Kidney epithelial cell (primary cell): ENCODE data around the gene FDXR. TPM values are rescaled to one million over a fixed set of nuclear protein-coding genes. Genes with fewer than 3 reads are reported as not detected.

Experiments used
- DNase-seq: peaks from one replicate; pipeline ENCODE4 v3.0.0-alpha.2; 2010; ENCODE audit warnings: low read depth
- H3K27me3 ChIP-seq: 2 replicates; pipeline ENCODE4 v1.6.0; 2011; ENCODE audit warnings: low read length; ENCODE audit not compliant: control insufficient read depth, insufficient read depth
- H3K36me3 ChIP-seq: 2 replicates; pipeline ENCODE4 v1.5.1; 2011; ENCODE audit warnings: low read length; ENCODE audit not compliant: control insufficient read depth, insufficient read depth
- H3K4me3 ChIP-seq: 2 replicates; pipeline ENCODE4 v1.5.1; 2011; ENCODE audit warnings: low read depth, mild to moderate bottlenecking, control low read depth, low read length
- total RNA-seq: library from RNA; depleted of rRNA; stranded (reverse); fragments of >200 nt; gene quantifications from 2 replicates; pipeline ENCODE4 v1.2.3, GENCODE V29; 2015
- TF ChIP-seq, protein P1 (sequence below): IDR thresholded peaks from 2 replicates; pipeline ENCODE4 v1.5.1; 2011; ENCODE audit warnings: mild to moderate bottlenecking, moderate library complexity, low read length, control low read depth, inconsistent platforms; ENCODE audit not compliant: insufficient read depth, poor library complexity, severe bottlenecking

The FDXR gene
- total RNA-seq, 1 donor from 2014 or later: 34.0 TPM

GRCh38 chr17:74865504-74866197 is 7.1 kb downstream of the FDXR start:
- no peak for DNase-seq
- TF ChIP-seq, protein P1, sequence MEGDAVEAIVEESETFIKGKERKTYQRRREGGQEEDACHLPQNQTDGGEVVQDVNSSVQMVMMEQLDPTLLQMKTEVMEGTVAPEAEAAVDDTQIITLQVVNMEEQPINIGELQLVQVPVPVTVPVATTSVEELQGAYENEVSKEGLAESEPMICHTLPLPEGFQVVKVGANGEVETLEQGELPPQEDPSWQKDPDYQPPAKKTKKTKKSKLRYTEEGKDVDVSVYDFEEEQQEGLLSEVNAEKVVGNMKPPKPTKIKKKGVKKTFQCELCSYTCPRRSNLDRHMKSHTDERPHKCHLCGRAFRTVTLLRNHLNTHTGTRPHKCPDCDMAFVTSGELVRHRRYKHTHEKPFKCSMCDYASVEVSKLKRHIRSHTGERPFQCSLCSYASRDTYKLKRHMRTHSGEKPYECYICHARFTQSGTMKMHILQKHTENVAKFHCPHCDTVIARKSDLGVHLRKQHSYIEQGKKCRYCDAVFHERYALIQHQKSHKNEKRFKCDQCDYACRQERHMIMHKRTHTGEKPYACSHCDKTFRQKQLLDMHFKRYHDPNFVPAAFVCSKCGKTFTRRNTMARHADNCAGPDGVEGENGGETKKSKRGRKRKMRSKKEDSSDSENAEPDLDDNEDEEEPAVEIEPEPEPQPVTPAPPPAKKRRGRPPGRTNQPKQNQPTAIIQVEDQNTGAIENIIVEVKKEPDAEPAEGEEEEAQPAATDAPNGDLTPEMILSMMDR: no peak
- Histone ChIP-seq H3K27me3 (peaks cover 23% of the 10 kb centered on the region), H3K4me3 (no peak overlapping the region), H3K36me3 (no peaks in the 10 kb centered on the region)

GRCh38 chr17:74864866-74865395 is 7.9 kb downstream of the FDXR start:
- no peak for DNase-seq
- TF ChIP-seq, protein P1: peak; percentile 95
- peaks cover 30% of the 10 kb centered on the region for H3K27me3 ChIP-seq
- H3K4me3 ChIP-seq: no peak overlapping the region
- H3K36me3 ChIP-seq: no peaks in the 10 kb centered on the region

GRCh38 chr17:74864297-74864865 is 8.4 kb downstream of the FDXR start:
- DNase-seq: no peak
- TF ChIP-seq, protein P1: no peak
- Histone ChIP-seq H3K36me3 (no peaks in the 10 kb centered on the region), H3K4me3 (no peak overlapping the region), H3K27me3 (peaks cover 34% of the 10 kb centered on the region)

GRCh38 chr17:74863420-74864296 is 9.1 kb downstream of the FDXR start:
- no peak overlapping the region for H3K4me3 ChIP-seq
- no peaks in the 10 kb centered on the region for H3K36me3 ChIP-seq
- peaks cover 42% of the 10 kb centered on the region for H3K27me3 ChIP-seq
- TF ChIP-seq, protein P1: no peak
- DNase-seq: no peak

DNA sequence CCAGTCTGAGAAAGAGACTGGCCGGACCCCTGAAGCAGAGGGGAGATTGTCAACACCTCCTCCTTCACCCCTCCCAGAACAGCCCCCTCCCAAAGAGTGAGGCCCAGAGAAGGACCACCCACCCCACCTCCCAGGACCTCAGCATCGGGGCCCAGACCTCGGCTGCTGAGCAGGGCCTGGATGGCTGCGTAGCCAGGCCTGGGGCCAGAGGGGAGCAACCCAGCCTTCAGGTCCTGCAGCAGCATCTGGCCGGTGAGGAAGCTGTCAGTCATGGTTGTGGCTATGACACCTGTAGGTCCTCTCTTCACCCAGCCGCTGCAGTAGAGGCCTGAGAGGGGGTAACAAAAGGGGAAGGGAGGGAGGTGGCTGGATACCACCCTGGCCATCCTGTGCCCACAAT is 9.9 kb downstream of the FDXR start:
- TF ChIP-seq, protein P1: no peak
- H3K4me3 ChIP-seq: no peak overlapping the region
- H3K36me3 ChIP-seq: no peaks in the 10 kb centered on the region
- DNase-seq: no peak
- H3K27me3 ChIP-seq: peaks cover 46% of the 10 kb centered on the region
